Transverse colon (tissue), 4 donors: ENCODE data around the gene ITGB3BP. TPM values are rescaled to one million over a fixed set of nuclear protein-coding genes. Genes with fewer than 3 reads are reported as not detected.

Source experiments
- DNase-seq: peaks from one replicate; pipeline ENCODE4 v3.0.0-alpha.2; 2019
- H3K27ac ChIP-seq, 4 donors: fragments of 200-600 bp; sonication (generic); 2 replicates each; pipeline ENCODE4 v1.5.1; 2016 to 2018; ENCODE audit warnings: inconsistent platforms in 4 of 4
- H3K27me3 ChIP-seq: fragments of 200-600 bp; sonication (generic); 2 replicates; pipeline ENCODE4 v1.5.1; 2017; ENCODE audit warnings: inconsistent platforms
- H3K36me3 ChIP-seq, 4 donors: fragments of 200-600 bp; sonication (generic); 2 replicates each; pipeline ENCODE4 v1.5.1; 2017 to 2019; ENCODE audit warnings: inconsistent platforms in 4 of 4
- H3K4me1 ChIP-seq, 4 donors: fragments of 200-600 bp; sonication (generic); 2 replicates each; pipeline ENCODE4 v1.5.1; 2017 to 2020; ENCODE audit warnings: inconsistent platforms in 4 of 4
- H3K4me3 ChIP-seq, 4 donors: fragments of 200-600 bp; sonication (generic); 1 replicate in 1 of 4; 2 replicates in 3 of 4; pipeline versions ENCODE4 v1.5.1 to v1.6.1; 2017 to 2019; ENCODE audit warnings: inconsistent platforms in 4 of 4
- H3K9me3 ChIP-seq, 2 donors: fragments of 200-600 bp; sonication (generic); 2 replicates each; pipeline ENCODE4 v1.5.1; 2017 to 2019; ENCODE audit warnings: inconsistent platforms in 2 of 2
- EP300 ChIP-seq: sonication (generic); formaldehyde crosslinking; IDR thresholded peaks from one replicate; pipeline ENCODE4 v1.6.1; 2017; ENCODE audit warnings: antibody characterized with exemption, low read depth
- POLR2A ChIP-seq: fragments of 450-650 bp; IDR thresholded peaks from one replicate; pipeline ENCODE4 v1.6.1; 2016; ENCODE audit warnings: antibody characterized with exemption, mild to moderate bottlenecking, moderate library complexity
- POLR2AphosphoS5 ChIP-seq, 3 donors: sonication (generic); formaldehyde crosslinking; IDR thresholded peaks; one replicate each; pipeline ENCODE4 v1.6.1; 2016; ENCODE audit warnings: antibody characterized with exemption in 3 of 3
- WGBS, 2 donors: methylation state at CpG; one replicate each; pipeline ENCODE4 v1.1.5; 2018; ENCODE audit warnings: low coverage in 1 of 2; 5-methylcytosine and 5-hydroxymethylcytosine counted together
- in situ Hi-C, 4 donors: fragments of 200-750 bp; cut with MboI; loops; one replicate each; pipeline versions ENCODE4 v1.15.0 to v1.15.1; 2017; ENCODE audit warnings: low sequenced_read_pairs in 3 of 4, low pct_ligation_motif_present in 1 of 4, low pct_unique_long_range_greater_than_20kb in 1 of 4
- intact Hi-C: fragments of 100-400 bp; cut with DNase I; formaldehyde crosslinking; loops from one replicate; pipeline ENCODE4 v1.15.1; 2023; ENCODE audit warnings: low total_unique reads
- total RNA-seq, 4 donors: library from RNA; depleted of rRNA; stranded (reverse); fragments of >200 nt; gene quantifications; one replicate each; pipeline ENCODE4 v1.1.0, GENCODE V29; 2016
- TF ChIP-seq, protein P1 (sequence below), 5 experiments: fragments of 200-600 bp in 3 of 5; fragments of 450-650 bp in 2 of 5; sonication (generic) in 3 of 5; IDR thresholded peaks; 1 replicate in 2 of 5; 2 replicates in 3 of 5; pipeline ENCODE4 v1.5.1; 2016 to 2017; ENCODE audit warnings: antibody characterized with exemption in 5 of 5, inconsistent platforms in 3 of 5, mild to moderate bottlenecking in 2 of 5, moderate library complexity in 1 of 5

Gene ITGB3BP
- total RNA-seq, 4 donors from 2014 or later, result 0.80 to 12.2 (median 7.1) TPM

DNA sequence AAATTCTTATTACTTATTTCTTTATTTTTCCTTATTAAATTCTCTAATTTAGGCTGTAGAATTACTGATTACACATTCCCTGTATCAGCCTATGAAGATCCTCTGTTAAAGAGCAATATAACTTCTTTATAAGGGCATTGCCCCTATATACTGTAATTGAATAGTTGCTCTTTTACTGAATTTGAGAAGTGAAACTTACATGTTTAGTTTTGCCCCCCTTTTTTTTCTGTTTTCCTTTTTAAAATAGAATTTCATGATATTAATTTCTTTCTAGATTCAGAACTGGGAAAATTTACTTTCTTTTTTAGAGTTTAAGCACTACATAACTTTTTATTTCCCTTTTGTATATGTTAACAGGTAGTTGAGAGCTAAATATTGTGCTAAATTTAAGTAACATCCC is 40.7 kb upstream of the ITGB3BP start:
- no peak for TF ChIP-seq POLR2AphosphoS5 (IDR thresholded peaks at IDR 0.05)
- TF ChIP-seq, protein P1, sequence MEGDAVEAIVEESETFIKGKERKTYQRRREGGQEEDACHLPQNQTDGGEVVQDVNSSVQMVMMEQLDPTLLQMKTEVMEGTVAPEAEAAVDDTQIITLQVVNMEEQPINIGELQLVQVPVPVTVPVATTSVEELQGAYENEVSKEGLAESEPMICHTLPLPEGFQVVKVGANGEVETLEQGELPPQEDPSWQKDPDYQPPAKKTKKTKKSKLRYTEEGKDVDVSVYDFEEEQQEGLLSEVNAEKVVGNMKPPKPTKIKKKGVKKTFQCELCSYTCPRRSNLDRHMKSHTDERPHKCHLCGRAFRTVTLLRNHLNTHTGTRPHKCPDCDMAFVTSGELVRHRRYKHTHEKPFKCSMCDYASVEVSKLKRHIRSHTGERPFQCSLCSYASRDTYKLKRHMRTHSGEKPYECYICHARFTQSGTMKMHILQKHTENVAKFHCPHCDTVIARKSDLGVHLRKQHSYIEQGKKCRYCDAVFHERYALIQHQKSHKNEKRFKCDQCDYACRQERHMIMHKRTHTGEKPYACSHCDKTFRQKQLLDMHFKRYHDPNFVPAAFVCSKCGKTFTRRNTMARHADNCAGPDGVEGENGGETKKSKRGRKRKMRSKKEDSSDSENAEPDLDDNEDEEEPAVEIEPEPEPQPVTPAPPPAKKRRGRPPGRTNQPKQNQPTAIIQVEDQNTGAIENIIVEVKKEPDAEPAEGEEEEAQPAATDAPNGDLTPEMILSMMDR (IDR thresholded peaks at IDR 0.05), result no peak
- TF ChIP-seq EP300, result no peak
- no peak for TF ChIP-seq POLR2A
- Histone ChIP-seq H3K9me3 (no peaks in the 10 kb centered on the region), H3K27ac (no peak overlapping the region), H3K4me1 (no peaks in the 10 kb centered on the region), H3K27me3 (no peaks in the 10 kb centered on the region), H3K4me3 (no peak overlapping the region), H3K36me3 (no peaks in the 10 kb centered on the region)
- no peak for DNase-seq
- intact Hi-C loops (no loop called here), in situ Hi-C loops (no loop called here)

DNA sequence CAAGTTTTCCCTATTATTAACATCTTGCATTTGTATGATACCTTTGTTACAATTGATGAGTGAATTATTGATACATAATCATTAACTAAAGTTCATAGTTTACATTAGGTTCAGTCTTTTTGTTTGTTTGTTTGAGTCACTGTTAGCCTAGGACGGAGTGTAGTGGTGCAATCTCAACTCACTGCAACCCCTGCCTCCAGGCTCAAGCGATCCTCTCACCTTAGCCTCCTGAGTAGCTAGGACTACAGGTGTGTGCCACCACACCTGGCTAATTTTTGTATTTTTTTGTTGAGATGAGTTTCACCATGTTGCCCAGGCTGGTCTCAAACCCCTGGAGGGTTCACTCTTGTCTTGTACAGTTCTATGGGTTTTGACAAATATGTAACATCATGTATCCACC is 36.3 kb upstream of the ITGB3BP start:
- in situ Hi-C loops (no loop called here), intact Hi-C loops (no loop called here)
- Histone ChIP-seq H3K4me1 (no peaks in the 10 kb centered on the region), H3K4me3 (no peak overlapping the region), H3K36me3 (no peaks in the 10 kb centered on the region), H3K9me3 (no peaks in the 10 kb centered on the region), H3K27me3 (no peaks in the 10 kb centered on the region), H3K27ac (no peak overlapping the region)
- no peak for DNase-seq
- TF ChIP-seq EP300 (no peak), POLR2A (no peak)
- TF ChIP-seq, protein P1 (IDR thresholded peaks at IDR 0.05), result no peak
- WGBS, 2 donors, result 82 to 96% methylated on average over 2 of the region's 2 CpGs

GRCh38 chr1:63557365-63557987 is 34.5 kb upstream of the ITGB3BP start:
- no peaks in the 10 kb centered on the region for H3K9me3 ChIP-seq
- no peak overlapping the region for H3K27ac ChIP-seq
- DNase-seq, result peak; percentile 31
- WGBS, 2 donors, result 68 to 75% methylated on average over 5 to 6 of the region's 6 CpGs
- intact Hi-C loops, result no loop called here
- H3K27me3 ChIP-seq, result no peaks in the 10 kb centered on the region
- H3K4me3 ChIP-seq, result no peak overlapping the region
- no peaks in the 10 kb centered on the region for H3K4me1 ChIP-seq
- TF ChIP-seq POLR2A, result no peak
- TF ChIP-seq POLR2AphosphoS5 (IDR thresholded peaks at IDR 0.05), result no peak
- no peak for TF ChIP-seq EP300
- TF ChIP-seq, protein P1 (IDR thresholded peaks at IDR 0.05), result peak in 4 of 5 experiments; percentile 30 to 38 (median 36)
- in situ Hi-C loops, result no loop called here
- H3K36me3 ChIP-seq, result no peaks in the 10 kb centered on the region

DNA sequence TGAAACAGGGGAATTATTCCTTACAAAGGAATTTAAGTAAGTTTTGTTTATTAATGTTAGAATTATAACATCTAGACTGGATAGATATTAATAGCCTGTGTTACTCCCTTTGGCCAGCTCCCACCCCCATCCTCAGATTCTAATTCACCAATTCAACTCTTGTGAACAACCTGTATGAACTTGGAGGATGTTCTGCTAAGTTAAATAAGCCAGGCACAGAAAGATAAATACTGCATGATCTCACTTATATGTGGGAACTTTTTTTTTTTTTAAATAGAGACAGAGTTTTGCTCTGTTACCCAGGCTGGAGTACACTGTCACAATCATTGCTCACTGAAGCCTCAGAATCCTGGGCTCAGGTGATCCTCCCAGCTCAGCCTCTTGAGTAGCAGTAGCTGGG is 32.5 kb upstream of the ITGB3BP start:
- H3K27ac ChIP-seq, result no peak overlapping the region
- H3K4me1 ChIP-seq, result no peaks in the 10 kb centered on the region
- no peak for TF ChIP-seq POLR2A
- DNase-seq, result no peak
- H3K36me3 ChIP-seq, result no peaks in the 10 kb centered on the region
- no peaks in the 10 kb centered on the region for H3K27me3 ChIP-seq
- H3K4me3 ChIP-seq, result no peak overlapping the region
- H3K9me3 ChIP-seq, result no peaks in the 10 kb centered on the region
- intact Hi-C loops (no loop called here), in situ Hi-C loops (no loop called here)

DNA sequence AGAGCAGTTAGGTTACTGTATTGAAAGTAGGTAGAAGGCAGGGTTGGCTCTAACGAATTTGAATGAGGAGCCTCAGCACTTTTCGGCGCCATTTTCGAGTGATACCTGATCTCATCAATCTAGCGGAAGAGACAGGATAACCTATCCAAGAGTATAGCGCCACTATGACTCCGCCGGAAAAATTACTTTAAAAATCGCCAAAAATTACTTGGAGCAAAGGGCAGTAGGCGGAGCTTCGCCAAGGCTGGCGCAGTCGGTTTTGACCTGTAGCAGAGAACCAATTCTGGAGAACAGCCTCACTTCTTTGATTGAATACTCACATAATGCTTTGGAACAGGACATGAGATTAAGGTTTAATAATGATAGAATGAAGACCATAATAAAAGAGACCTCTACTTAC is 25.9 kb upstream of the ITGB3BP start:
- Histone ChIP-seq H3K36me3 (no peaks in the 10 kb centered on the region), H3K4me3 (no peak overlapping the region), H3K9me3 (no peaks in the 10 kb centered on the region), H3K27me3 (no peaks in the 10 kb centered on the region), H3K27ac (no peak overlapping the region), H3K4me1 (no peaks in the 10 kb centered on the region)
- no peak for DNase-seq
- in situ Hi-C loops (loop anchor here in 1 of 4 donors (25.0 kb wide), 1 partner anchor 712 kb away; no protein-coding TSS in a partner anchor), intact Hi-C loops (no loop called here)
- WGBS, 2 donors, result 88 to 91% methylated on average over 13 of the region's 13 CpGs
- TF ChIP-seq, protein P1 (IDR thresholded peaks at IDR 0.05), result no peak
- TF ChIP-seq POLR2A, result no peak
- TF ChIP-seq EP300, result no peak
- TF ChIP-seq POLR2AphosphoS5 (IDR thresholded peaks at IDR 0.05), result no peak
